Osteoblast (primary cell): ENCODE results near the gene RABGEF1. TPM values are rescaled to one million over a fixed set of nuclear protein-coding genes. Genes with fewer than 3 reads are reported as not detected.
A peak's percentile ranks its signal among the peaks of the same experiment; 100 is the strongest.
"Not testable (repeated sequence)": the region's sequence is repeated elsewhere in the genome, so short reads cannot be mapped to it uniquely, and the experiment has no call there.

ENCODE experiments used
- DNase-seq: peaks from one replicate; pipeline ENCODE4 v3.0.0; 2011; ENCODE audit warnings: low spot score, mixed read lengths; ENCODE audit not compliant: insufficient read length; ENCODE audit errors: missing footprints
- H2AFZ ChIP-seq: 2 replicates; pipeline ENCODE4 v1.6.0; 2011; ENCODE audit warnings: mild to moderate bottlenecking, low read length
- H3K27ac ChIP-seq: 2 replicates; pipeline ENCODE4 v1.5.1; 2011; ENCODE audit warnings: mild to moderate bottlenecking, low read depth, low read length, moderate library complexity
- H3K27me3 ChIP-seq: 2 replicates; pipeline ENCODE4 v1.6.0; 2012; ENCODE audit warnings: mild to moderate bottlenecking, control low read depth, inconsistent platforms, low read length, moderate library complexity; ENCODE audit not compliant: insufficient read depth
- H3K36me3 ChIP-seq: 2 replicates; pipeline ENCODE4 v1.5.1; 2011; ENCODE audit warnings: mild to moderate bottlenecking, low read length, control low read depth, moderate library complexity; ENCODE audit not compliant: insufficient read depth
- H3K4me1 ChIP-seq: 2 replicates; pipeline ENCODE4 v1.5.1; 2011; ENCODE audit warnings: mild to moderate bottlenecking, low read length, control low read depth, moderate library complexity; ENCODE audit not compliant: insufficient read depth
- H3K4me2 ChIP-seq: 2 replicates; pipeline ENCODE4 v1.6.0; 2011; ENCODE audit warnings: mild to moderate bottlenecking, low read length; ENCODE audit not compliant: insufficient read depth
- H3K4me3 ChIP-seq: fragments of 200-600 bp; sonication (generic); 3 replicates; pipeline ENCODE4 v1.5.1; 2012; ENCODE audit warnings: mild to moderate bottlenecking, low read length, inconsistent platforms; ENCODE audit not compliant: insufficient read depth
- H3K79me2 ChIP-seq: 2 replicates; pipeline ENCODE4 v1.6.0; 2012; ENCODE audit warnings: mild to moderate bottlenecking, low read length, control low read depth, inconsistent platforms; ENCODE audit not compliant: insufficient read depth
- H3K9me3 ChIP-seq: 2 replicates; pipeline ENCODE4 v1.5.1; 2011; ENCODE audit warnings: low read depth, low read length, control low read depth
- H4K20me1 ChIP-seq: 2 replicates; pipeline ENCODE4 v1.6.0; 2012; ENCODE audit warnings: mild to moderate bottlenecking, low read length, control low read depth; ENCODE audit not compliant: insufficient read depth
- CTCF ChIP-seq: IDR thresholded peaks from 2 replicates; pipeline ENCODE4 v1.5.1; 2011; ENCODE audit warnings: mild to moderate bottlenecking, low read depth, low read length, moderate library complexity; ENCODE audit errors: extremely low read depth
- total RNA-seq: library from RNA; depleted of rRNA; stranded (reverse); fragments of >200 nt; gene quantifications from 2 replicates; pipeline ENCODE4 v1.2.3, GENCODE V29; 2012

The RABGEF1 gene
- total RNA-seq, 1 donor = 81.8 TPM

- TF ChIP-seq CTCF = no peak
- no peak overlapping the region for H3K4me3 ChIP-seq
- DNase-seq = no peak
- no peaks in the 10 kb centered on the region for H3K27me3 ChIP-seq
- no peak overlapping the region for H3K27ac ChIP-seq
- H3K79me2 ChIP-seq = peaks cover 98% of the 10 kb centered on the region
- H2AFZ ChIP-seq = no peak overlapping the region
- H3K36me3 ChIP-seq = peaks cover 6% of the 10 kb centered on the region
- peaks cover 24% of the 10 kb centered on the region for H4K20me1 ChIP-seq
- no peak overlapping the region for H3K4me2 ChIP-seq
- H3K9me3 ChIP-seq = no peaks in the 10 kb centered on the region
- peaks cover 2% of the 10 kb centered on the region for H3K4me1 ChIP-seq
Observed at GRCh38 chr7:66757939-66758338, 17.4 kb downstream of the RABGEF1 start.

DNA sequence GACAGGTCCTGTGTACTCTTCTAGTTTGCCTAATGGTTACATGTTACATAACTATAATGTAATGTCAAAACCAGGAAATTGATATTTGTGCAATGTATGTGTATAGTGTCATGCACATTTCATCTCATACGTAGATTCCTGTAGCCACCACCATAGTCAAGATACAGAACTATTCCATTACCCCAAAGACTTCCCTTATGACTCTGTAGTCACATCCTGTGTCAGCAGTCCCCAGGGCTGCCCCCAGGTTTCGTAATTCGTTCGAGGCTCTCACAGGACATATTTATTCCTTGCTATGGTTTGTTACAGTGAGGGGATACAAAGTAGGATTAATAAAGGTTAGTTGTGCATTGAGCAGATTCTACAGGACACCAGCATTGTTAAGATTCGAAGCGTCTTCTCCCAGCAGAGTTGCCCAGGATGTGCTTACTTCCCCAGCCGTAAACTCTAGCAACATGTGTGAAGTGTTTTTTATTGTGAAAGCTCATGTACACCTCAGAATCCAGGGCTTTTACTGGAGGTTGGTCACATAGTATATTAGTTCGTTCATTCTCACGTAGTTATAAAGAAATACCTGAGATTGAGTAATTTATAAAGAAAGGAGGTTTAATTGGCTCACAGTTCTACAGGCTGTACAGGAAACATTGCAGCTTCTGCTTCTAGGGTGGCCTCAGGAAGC, 18.6 kb downstream of the RABGEF1 start:
- H3K4me2 ChIP-seq = no peak overlapping the region
- H3K27ac ChIP-seq = no peak overlapping the region
- H3K9me3 ChIP-seq = no peaks in the 10 kb centered on the region
- no peaks in the 10 kb centered on the region for H3K27me3 ChIP-seq
- peaks cover 6% of the 10 kb centered on the region for H3K36me3 ChIP-seq
- peaks cover 27% of the 10 kb centered on the region for H4K20me1 ChIP-seq
- DNase-seq = no peak
- no peak overlapping the region for H3K4me3 ChIP-seq
- no peak overlapping the region for H2AFZ ChIP-seq
- peaks cover 94% of the 10 kb centered on the region for H3K79me2 ChIP-seq
- H3K4me1 ChIP-seq = peaks cover 2% of the 10 kb centered on the region
- no peak for TF ChIP-seq CTCF

GRCh38 chr7:66763183-66763582, 22.6 kb downstream of the RABGEF1 start:
- H3K9me3 ChIP-seq, H2AFZ ChIP-seq, DNase-seq, H3K4me3 ChIP-seq, H3K4me1 ChIP-seq, H3K27me3 ChIP-seq, H3K36me3 ChIP-seq: not testable (repeated sequence)
- peaks cover 91% of the 10 kb centered on the region for H3K79me2 ChIP-seq
- H3K27ac ChIP-seq = peak overlapping the region; percentile 76
- peak overlapping the region; percentile 26 for H3K4me2 ChIP-seq
- H4K20me1 ChIP-seq = peaks cover 20% of the 10 kb centered on the region

DNA sequence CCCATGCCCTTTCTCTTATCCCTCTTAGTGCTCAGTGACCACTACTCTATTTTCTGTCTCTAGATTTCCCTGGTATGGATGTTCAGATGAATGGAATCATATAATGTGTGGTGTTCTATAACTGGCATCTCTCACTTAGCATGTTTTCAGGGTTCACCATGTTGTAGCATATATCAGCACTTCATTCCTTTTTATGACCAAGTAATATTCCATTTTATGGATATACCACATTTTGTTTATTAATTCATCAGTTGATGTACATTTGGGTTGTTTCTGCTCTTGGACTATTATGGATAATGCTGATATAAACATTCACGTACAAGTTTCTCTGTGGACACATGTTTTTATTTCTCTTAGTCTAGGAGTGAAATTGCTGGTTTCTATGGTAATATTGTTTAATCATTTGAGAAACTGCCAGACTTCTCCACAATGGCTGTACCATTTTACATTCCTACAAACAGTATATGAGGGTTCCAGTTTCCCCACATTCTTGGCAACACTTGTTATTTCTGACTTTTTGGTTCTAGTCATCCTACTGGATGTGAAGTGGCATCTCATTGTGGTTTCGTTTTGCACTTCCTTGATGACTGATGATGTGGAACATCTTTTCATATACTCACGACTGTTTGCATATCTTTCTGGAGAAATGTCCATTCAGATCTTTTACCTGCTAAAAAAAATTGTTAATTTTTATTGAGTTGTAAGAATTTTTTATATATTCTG, 23.3 kb downstream of the RABGEF1 start:
- H2AFZ ChIP-seq, H3K4me3 ChIP-seq, H3K9me3 ChIP-seq, H3K36me3 ChIP-seq, H3K4me1 ChIP-seq, H3K27me3 ChIP-seq: not testable (repeated sequence)
- H3K27ac ChIP-seq = peak overlapping the region; percentile 76
- DNase-seq = peak; percentile 8
- peaks cover 89% of the 10 kb centered on the region for H3K79me2 ChIP-seq
- H4K20me1 ChIP-seq = peaks cover 20% of the 10 kb centered on the region
- peak overlapping the region; percentile 26 for H3K4me2 ChIP-seq

GRCh38 chr7:66764905-66765304, 24.4 kb downstream of the RABGEF1 start:
- Histone ChIP-seq H3K79me2 (peaks cover 89% of the 10 kb centered on the region), H3K4me1 (peaks cover 18% of the 10 kb centered on the region), H3K27ac (peak overlapping the region; percentile 74), H4K20me1 (peaks cover 31% of the 10 kb centered on the region)
- not testable (repeated sequence) for H3K9me3 ChIP-seq, H3K36me3 ChIP-seq, H2AFZ ChIP-seq, DNase-seq, H3K27me3 ChIP-seq, H3K4me3 ChIP-seq, H3K4me2 ChIP-seq

- H3K27me3 ChIP-seq, H3K9me3 ChIP-seq, H3K27ac ChIP-seq, DNase-seq, H2AFZ ChIP-seq, H3K4me3 ChIP-seq, H3K36me3 ChIP-seq, H3K4me2 ChIP-seq: not testable (repeated sequence)
- peaks cover 89% of the 10 kb centered on the region for H3K79me2 ChIP-seq
- peaks cover 21% of the 10 kb centered on the region for H3K4me1 ChIP-seq
- peaks cover 36% of the 10 kb centered on the region for H4K20me1 ChIP-seq
Observed at GRCh38 chr7:66765322-66766025, 24.9 kb downstream of the RABGEF1 start.
